SK-N-MC (cell line): ENCODE data around the gene DIAPH2.

Experiments used
- EZH2 ChIP-seq: fragments of 200-600 bp; sonication (generic); IDR thresholded peaks from one replicate; pipeline ENCODE4 v1.6.1; 2017; ENCODE audit warnings: antibody characterized with exemption
- POLR2AphosphoS5 ChIP-seq: IDR thresholded peaks from 2 replicates; pipeline ENCODE4 v1.6.1; 2012; ENCODE audit warnings: mild to moderate bottlenecking, low read depth, low read length, borderline replicate concordance

- TF ChIP-seq POLR2AphosphoS5 (no peak), EZH2 (no peak)
These were observed 360.8 kb downstream of the DIAPH2 start for GRCh38 chrX:97045470-97045869.
